Epithelial cell of esophagus (primary cell): Measurements from ENCODE around the gene ART5.
A peak's percentile ranks its signal among the peaks of the same experiment; 100 is the strongest.

ENCODE experiments used
- DNase-seq: peaks from one replicate; pipeline ENCODE4 v3.0.0; 2010; ENCODE audit warnings: low read depth
- H3K4me3 ChIP-seq: 2 replicates; pipeline ENCODE4 v1.5.1; 2011; ENCODE audit warnings: mild to moderate bottlenecking, low read length, control low read depth
- CTCF ChIP-seq: IDR thresholded peaks from 2 replicates; pipeline ENCODE4 v1.5.1; 2011; ENCODE audit warnings: low read depth, mild to moderate bottlenecking, low read length, control low read depth, inconsistent platforms; ENCODE audit not compliant: insufficient read depth; ENCODE audit errors: missing control alignments

The ART5 gene

DNA sequence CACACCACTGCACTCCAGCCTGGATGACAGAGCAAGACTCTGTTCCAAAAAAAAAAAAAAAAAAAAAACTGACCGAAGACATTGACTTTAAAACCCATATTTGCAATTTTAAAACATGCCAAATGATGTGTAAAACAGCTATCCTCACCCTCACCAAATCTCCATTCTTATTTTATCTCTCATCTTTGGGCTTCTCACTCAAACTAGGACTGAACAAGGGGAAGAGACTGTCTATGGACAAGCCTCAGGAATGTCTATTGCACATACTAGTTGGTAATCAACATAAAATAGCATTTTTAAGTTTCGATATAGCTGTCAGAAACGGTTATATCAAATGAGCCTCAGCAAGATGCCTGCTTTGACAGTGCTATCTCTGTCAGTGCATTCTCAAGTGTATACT lies 37.3 kb upstream of the ART5 start:
- no peak overlapping the region for H3K4me3 ChIP-seq
- TF ChIP-seq CTCF = no peak
- DNase-seq = no peak

GRCh38 chr11:3675971-3676370 lies 34.2 kb upstream of the ART5 start:
- DNase-seq = peak; percentile 20
- no peak overlapping the region for H3K4me3 ChIP-seq
- no peak for TF ChIP-seq CTCF

DNA sequence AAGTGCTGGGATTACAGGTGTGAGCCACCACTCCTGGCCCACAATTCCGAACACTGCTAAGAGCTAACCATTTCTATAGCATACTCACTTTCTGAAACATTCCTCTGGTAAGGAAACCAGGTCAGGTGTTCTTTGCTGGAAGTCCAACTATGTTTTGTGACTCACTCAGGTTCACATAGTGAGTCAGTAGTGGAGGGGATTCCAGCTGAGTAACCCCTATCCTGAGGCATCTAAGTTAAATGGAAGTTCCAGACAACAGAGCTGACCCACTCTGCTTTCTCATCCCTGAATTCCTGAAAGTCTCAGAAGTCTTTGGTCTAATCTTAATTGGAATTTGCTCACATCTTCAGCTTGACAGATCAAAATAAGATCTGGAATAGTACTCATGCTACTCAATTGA lies 32.4 kb upstream of the ART5 start:
- DNase-seq = peak; percentile 97
- H3K4me3 ChIP-seq = no peak overlapping the region
- TF ChIP-seq CTCF = no peak

GRCh38 chr11:3671334-3672254 lies 29.8 kb upstream of the ART5 start, which contains the start of gene CHRNA10:
Gene CHRNA10, minus strand, starts transcription at chr11:3671384. Its CDS starts 72 bp downstream, at chr11:3671312.
- H3K4me3 ChIP-seq = no peak within 1 kb of the TSS
- no peak for DNase-seq
- TF ChIP-seq CTCF = no peak

GRCh38 chr11:3669742-3670183 lies 28.0 kb upstream of the ART5 start:
- TF ChIP-seq CTCF = no peak
- H3K4me3 ChIP-seq = no peak overlapping the region
- no peak for DNase-seq

- H3K4me3 ChIP-seq = no peak overlapping the region
- TF ChIP-seq CTCF = no peak
- no peak for DNase-seq
Observed at GRCh38 chr11:3669128-3669527, 27.3 kb upstream of the ART5 start.
